Suppressor macrophage treated with lipopolysaccharide for 1 hour (primary cell): ENCODE data around the gene TYRO3.
A peak's percentile ranks its signal among the peaks of the same experiment; 100 is the strongest.
"Not testable (repeated sequence)": the region's sequence is repeated elsewhere in the genome, so short reads cannot be mapped to it uniquely, and the experiment has no call there.

Experiments
- DNase-seq, 3 donors: peaks; one replicate each; pipeline ENCODE4 v3.0.0-alpha.2; 2020 to 2022

TYRO3 gene

GRCh38 chr15:41575282-41575681, 16.3 kb downstream of the TYRO3 start:
- DNase-seq = no peak

GRCh38 chr15:41577863-41578735, 19.1 kb downstream of the TYRO3 start:
- no peak for DNase-seq

GRCh38 chr15:41578736-41579383, 19.8 kb downstream of the TYRO3 start:
- no peak for DNase-seq

GRCh38 chr15:41581110-41581509, 22.1 kb downstream of the TYRO3 start:
- DNase-seq = no peak

- no peak for DNase-seq
These were observed 24.8 kb downstream of the TYRO3 start for GRCh38 chr15:41583795-41584194.

- DNase-seq = no peak
These were observed 25.7 kb downstream of the TYRO3 start for GRCh38 chr15:41584636-41585126.

GRCh38 chr15:41585127-41586047, 26.4 kb downstream of the TYRO3 start:
- DNase-seq = peak; percentile 78 to 89 (median 82)

- DNase-seq = not testable (repeated sequence)
These were observed 27.7 kb downstream of the TYRO3 start for GRCh38 chr15:41586531-41587282.

GRCh38 chr15:41589018-41589417, 30.0 kb downstream of the TYRO3 start:
- not testable (repeated sequence) for DNase-seq

- not testable (repeated sequence) for DNase-seq
These were observed 30.6 kb downstream of the TYRO3 start for GRCh38 chr15:41589571-41589970.

- not testable (repeated sequence) for DNase-seq
These were observed 32.2 kb downstream of the TYRO3 start for GRCh38 chr15:41591217-41591616.

- DNase-seq = not testable (repeated sequence)
These were observed 33.7 kb downstream of the TYRO3 start for GRCh38 chr15:41592718-41593117.

GRCh38 chr15:41594801-41595746, 36.1 kb downstream of the TYRO3 start:
- no peak for DNase-seq

GRCh38 chr15:41596972-41597371, 38.0 kb downstream of the TYRO3 start:
- no peak for DNase-seq

- DNase-seq = no peak
These were observed 38.8 kb downstream of the TYRO3 start for GRCh38 chr15:41597787-41598186.

GRCh38 chr15:41599061-41599460, 40.0 kb downstream of the TYRO3 start:
- no peak for DNase-seq

GRCh38 chr15:41603411-41603935, 44.5 kb downstream of the TYRO3 start:
- DNase-seq = no peak

- DNase-seq = peak; percentile 75 to 83 (median 79)
These were observed 45.2 kb downstream of the TYRO3 start for GRCh38 chr15:41603941-41604911.

- DNase-seq = no peak
These were observed 46.6 kb downstream of the TYRO3 start for GRCh38 chr15:41605566-41605965.
